Measurements from ENCODE around the gene COL21A1. TPM values are rescaled to one million over a fixed set of nuclear protein-coding genes. Genes with fewer than 3 reads are reported as not detected.

Gene COL21A1
- total RNA-seq, 4 donors from 2014 or later, result 5.3 to 47.1 (median 15.6) TPM

GRCh38 chr6:56146086-56146485 is 101.3 kb downstream of the COL21A1 start:
- Histone ChIP-seq H3K27ac (no peak overlapping the region), H3K4me1 (peaks cover 0 to 17% (median 4%) of the 10 kb centered on the region in 3 donors), H3K27me3 (no peaks in the 10 kb centered on the region)

DNA sequence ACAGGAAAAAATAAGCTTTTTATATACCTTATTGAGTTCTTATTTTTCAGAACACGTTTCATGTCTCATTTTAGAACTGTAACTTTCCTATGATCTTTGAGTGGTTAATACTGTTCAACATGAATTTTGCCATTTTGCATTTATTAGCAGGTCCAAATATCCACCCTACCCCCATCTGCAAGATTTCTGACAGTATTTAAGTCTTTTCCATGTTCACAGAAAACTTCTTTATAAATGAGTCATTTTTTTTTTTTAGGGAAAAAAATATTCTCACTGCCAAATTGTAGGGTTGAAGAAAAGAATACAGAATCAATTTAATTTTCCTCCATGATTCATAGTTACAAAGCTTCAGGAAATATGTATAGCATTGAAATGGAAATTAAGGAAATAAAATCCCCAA is 101.8 kb downstream of the COL21A1 start:
- ATAC-seq, result no peak

More at GRCh38 chr6:56146086-56146485, 101.3 kb downstream of the COL21A1 start:
- TF ChIP-seq POLR2AphosphoS5 (IDR thresholded peaks at IDR 0.05), result no peak
- TF ChIP-seq CTCF (IDR thresholded peaks at IDR 0.05), result no peak
- TF ChIP-seq EP300 (IDR thresholded peaks at IDR 0.05), result no peak
- TF ChIP-seq POLR2A (IDR thresholded peaks at IDR 0.05), result no peak
- Histone ChIP-seq H3K4me3 (no peak overlapping the region), H3K9me3 (no peaks in the 10 kb centered on the region), H3K36me3 (peaks cover 0 to 4% of the 10 kb centered on the region in 2 donors)
- no peak for ATAC-seq
- 28 to 29% methylated on average over 1 of the region's 1 CpG for WGBS, 2 donors (ENCODE audit: low coverage in 1 of 2)

GRCh38 chr6:56144538-56145324 is 102.6 kb downstream of the COL21A1 start:
- no peak for ATAC-seq
- no peaks in the 10 kb centered on the region for H3K9me3 ChIP-seq
- 38 to 44% methylated on average over 4 of the region's 4 CpGs for WGBS, 2 donors (ENCODE audit: low coverage in 1 of 2)
- H3K36me3 ChIP-seq, result peaks cover 0 to 6% of the 10 kb centered on the region in 2 donors
- no peak overlapping the region for H3K4me3 ChIP-seq
- no peak for TF ChIP-seq CTCF (IDR thresholded peaks at IDR 0.05)
- H3K27me3 ChIP-seq, result no peaks in the 10 kb centered on the region
- no peak overlapping the region for H3K27ac ChIP-seq
- peaks cover 0 to 17% (median 4%) of the 10 kb centered on the region in 3 donors for H3K4me1 ChIP-seq

More for the DNA sequence above, 101.8 kb downstream of the COL21A1 start:
- peaks cover 0 to 17% (median 4%) of the 10 kb centered on the region in 3 donors for H3K4me1 ChIP-seq
- H3K36me3 ChIP-seq, result peaks cover 0 to 6% of the 10 kb centered on the region in 2 donors
- H3K27me3 ChIP-seq, result no peaks in the 10 kb centered on the region
- no peaks in the 10 kb centered on the region for H3K9me3 ChIP-seq
- 0 to 13% methylated on average over 1 of the region's 1 CpG for WGBS, 2 donors (ENCODE audit: low coverage in 1 of 2)
- no peak overlapping the region for H3K4me3 ChIP-seq
- H3K27ac ChIP-seq, result no peak overlapping the region
- no peak for TF ChIP-seq CTCF (IDR thresholded peaks at IDR 0.05)
- no peak for TF ChIP-seq POLR2AphosphoS5 (IDR thresholded peaks at IDR 0.05)
- no peak for TF ChIP-seq POLR2A (IDR thresholded peaks at IDR 0.05)
- no peak for TF ChIP-seq EP300 (IDR thresholded peaks at IDR 0.05)

DNA sequence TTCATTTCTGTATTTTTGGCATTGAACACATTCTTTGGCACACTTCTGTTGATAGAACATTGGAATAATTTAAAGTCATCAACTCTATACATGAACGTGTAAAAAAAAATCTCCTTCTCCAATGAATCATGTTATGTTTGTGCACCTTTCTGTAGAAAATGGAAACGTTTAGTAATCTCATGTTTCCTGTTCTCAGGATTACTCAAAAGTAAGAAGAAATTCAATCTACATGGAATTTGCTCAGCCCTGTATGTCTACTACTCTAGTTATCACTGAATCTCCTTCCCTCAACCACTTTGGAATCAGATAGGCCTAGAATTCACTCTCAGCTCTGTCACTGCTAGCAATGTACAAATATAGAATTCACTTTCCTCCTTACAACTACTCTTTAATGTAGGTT is 103.6 kb downstream of the COL21A1 start:
- Histone ChIP-seq H3K27me3 (no peaks in the 10 kb centered on the region), H3K27ac (no peak overlapping the region), H3K36me3 (peaks cover 0 to 10% of the 10 kb centered on the region in 2 donors), H3K4me3 (no peak overlapping the region), H3K4me1 (peaks cover 0 to 17% (median 4%) of the 10 kb centered on the region in 3 donors), H3K9me3 (no peaks in the 10 kb centered on the region)
- WGBS, 2 donors (ENCODE audit: low coverage in 1 of 2), result 76 to 80% methylated on average over 2 of the region's 2 CpGs
- no peak for ATAC-seq
- TF ChIP-seq CTCF (IDR thresholded peaks at IDR 0.05), result no peak

DNA sequence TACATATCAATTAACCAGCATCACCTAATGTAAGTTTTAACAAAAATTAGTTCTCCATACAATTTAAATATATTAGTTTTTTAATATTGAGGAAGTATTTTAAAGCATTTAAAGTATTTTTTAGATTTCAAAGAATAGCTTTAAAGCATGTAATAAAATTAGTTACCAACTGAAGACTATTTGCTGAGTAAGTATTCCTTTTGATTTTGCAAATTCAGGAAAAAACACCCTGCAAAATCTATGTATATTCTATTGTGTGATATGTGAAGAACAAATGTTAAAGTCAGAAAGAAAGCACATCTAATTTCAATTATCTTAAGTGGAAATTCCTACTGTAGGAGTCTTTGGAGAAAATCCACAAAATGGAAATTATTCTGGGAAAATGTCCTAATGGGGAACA is 107.3 kb downstream of the COL21A1 start:
- TF ChIP-seq EP300 (IDR thresholded peaks at IDR 0.05) (no peak), POLR2AphosphoS5 (IDR thresholded peaks at IDR 0.05) (no peak), POLR2A (IDR thresholded peaks at IDR 0.05) (no peak)
- Histone ChIP-seq H3K36me3 (peaks cover 0 to 18% of the 10 kb centered on the region in 2 donors), H3K4me3 (no peak overlapping the region), H3K4me1 (peaks cover 0 to 4% (median 0%) of the 10 kb centered on the region in 3 donors), H3K27ac (no peak overlapping the region), H3K27me3 (no peaks in the 10 kb centered on the region), H3K9me3 (no peaks in the 10 kb centered on the region)
- ATAC-seq, result no peak

Measured in gastroesophageal sphincter (tissue), 4 donors.